AG08396 (cell line): ENCODE data around the gene DSTN.
A peak's percentile ranks its signal among the peaks of the same experiment; 100 is the strongest.

Experiments used
- DNase-seq: peaks from one replicate; pipeline ENCODE4 v3.0.0; 2012; ENCODE audit warnings: low spot score, mixed read lengths

Gene DSTN

GRCh38 chr20:17624070-17624469, 54.2 kb downstream of the DSTN start:
- DNase-seq, result no peak

- no peak for DNase-seq
Measured at GRCh38 chr20:17624551-17625245, 54.8 kb downstream of the DSTN start.

- no peak for DNase-seq
Measured at GRCh38 chr20:17625246-17626051, 55.6 kb downstream of the DSTN start.

GRCh38 chr20:17626217-17627007, 56.5 kb downstream of the DSTN start:
- no peak for DNase-seq

GRCh38 chr20:17627101-17627955, 57.5 kb downstream of the DSTN start:
- no peak for DNase-seq

DNA sequence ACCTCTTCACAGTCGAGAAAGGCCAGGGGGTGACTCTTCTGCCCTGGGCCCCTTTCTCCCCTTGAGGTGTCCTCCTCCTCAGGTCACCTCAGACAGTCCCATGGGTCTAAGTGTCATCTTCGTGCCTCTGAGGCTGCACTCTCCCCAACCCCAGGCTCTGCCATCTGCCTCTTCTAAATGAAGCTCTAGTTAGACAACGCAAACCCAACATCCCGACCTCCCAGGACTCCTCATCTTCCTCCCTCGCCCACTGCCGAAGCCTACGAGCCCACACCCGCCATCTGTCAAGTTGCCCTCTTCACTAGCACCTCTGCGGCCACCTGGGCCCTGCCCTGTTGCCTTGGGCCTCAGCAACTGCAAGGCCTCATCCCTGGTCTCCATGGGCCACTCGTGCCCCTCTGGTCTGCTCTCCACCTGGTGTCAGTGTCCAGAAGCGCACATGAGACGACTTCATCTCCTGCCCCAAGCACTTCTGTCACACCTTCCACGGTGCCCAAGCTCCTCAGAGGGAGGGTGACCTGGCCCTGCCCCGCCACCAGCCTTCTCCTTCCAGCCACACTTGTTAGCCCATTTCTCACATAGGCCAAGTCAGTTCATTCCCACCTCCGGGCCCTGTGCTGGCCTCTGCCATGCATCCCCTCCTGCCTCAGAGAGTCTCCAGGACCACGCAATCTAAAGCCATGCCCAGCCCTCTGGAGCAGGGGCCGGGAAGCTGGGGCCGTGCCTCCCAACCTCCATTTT, 58.4 kb downstream of the DSTN start:
- DNase-seq, result no peak

DNA sequence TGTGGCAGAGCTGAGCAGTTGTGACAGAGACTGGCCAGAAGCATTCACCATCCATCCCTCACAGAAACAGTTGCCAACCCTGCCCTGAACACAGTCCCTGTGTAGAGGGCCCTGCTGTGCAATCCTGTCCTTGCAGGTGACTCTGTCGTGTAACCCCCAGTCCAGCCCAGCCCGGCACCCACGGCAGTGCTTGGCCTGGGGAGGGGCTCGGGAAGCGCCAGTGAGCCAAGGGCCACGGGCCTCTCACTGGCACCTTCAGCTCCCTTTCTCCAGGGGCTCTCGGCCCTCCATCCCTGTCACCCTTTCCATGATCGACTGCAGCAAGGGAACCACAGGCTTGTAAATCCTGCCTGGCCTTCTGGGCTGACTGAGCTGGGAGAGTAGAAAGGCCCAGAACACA, 59.1 kb downstream of the DSTN start:
- DNase-seq, result no peak

DNA sequence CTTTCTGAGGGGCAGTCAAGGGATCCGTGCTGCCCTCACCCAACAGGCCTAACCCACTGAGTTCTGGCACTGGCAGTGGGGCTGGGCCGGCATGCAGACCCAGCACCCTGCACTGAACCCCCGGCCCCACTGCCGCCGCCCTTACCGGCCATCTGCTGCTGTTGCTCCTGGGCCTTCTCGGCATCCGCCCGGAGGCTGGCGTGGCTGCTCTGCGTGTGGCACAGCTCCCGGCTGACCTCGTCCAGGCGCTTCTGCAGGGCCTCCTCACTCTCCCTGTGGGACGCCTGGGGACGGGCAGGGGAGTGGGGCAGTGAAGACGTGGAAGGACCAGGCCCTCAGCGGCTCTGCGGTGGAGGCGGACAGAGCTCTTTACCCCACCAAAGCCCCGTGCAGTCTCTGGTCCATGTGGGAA, 59.8 kb downstream of the DSTN start:
- DNase-seq, result no peak

DNA sequence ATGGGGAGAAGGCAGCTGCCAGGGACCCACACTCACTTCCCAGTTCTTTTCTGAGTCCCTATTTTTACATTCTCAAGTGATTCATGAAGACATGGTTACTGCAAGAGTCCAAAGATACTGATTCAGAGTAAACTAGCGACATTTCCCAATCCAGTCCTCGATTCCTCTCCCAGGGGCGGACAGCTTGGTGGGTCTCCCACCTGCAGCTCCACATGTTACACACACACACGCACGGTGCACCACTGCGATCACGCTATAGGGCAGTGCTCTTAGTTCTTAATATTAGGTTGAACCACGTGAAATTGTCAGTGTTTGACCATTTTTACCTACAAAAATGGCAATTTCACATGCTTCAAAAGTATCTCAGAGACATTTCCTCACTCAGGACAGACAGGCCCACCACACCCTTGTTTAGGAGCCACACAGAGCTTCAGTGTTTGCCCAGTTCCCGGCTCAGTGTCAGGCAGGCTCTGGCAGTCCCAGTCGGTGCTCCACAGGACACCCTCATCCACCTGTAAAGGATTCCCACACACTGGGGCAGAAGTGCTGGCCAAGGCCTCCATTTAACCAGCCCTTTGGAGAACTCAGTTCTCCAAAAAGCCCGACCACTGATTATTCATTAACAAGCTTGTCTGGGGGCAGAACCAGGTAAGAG, 60.4 kb downstream of the DSTN start:
- no peak for DNase-seq

GRCh38 chr20:17630806-17631195, 60.9 kb downstream of the DSTN start:
- no peak for DNase-seq

DNA sequence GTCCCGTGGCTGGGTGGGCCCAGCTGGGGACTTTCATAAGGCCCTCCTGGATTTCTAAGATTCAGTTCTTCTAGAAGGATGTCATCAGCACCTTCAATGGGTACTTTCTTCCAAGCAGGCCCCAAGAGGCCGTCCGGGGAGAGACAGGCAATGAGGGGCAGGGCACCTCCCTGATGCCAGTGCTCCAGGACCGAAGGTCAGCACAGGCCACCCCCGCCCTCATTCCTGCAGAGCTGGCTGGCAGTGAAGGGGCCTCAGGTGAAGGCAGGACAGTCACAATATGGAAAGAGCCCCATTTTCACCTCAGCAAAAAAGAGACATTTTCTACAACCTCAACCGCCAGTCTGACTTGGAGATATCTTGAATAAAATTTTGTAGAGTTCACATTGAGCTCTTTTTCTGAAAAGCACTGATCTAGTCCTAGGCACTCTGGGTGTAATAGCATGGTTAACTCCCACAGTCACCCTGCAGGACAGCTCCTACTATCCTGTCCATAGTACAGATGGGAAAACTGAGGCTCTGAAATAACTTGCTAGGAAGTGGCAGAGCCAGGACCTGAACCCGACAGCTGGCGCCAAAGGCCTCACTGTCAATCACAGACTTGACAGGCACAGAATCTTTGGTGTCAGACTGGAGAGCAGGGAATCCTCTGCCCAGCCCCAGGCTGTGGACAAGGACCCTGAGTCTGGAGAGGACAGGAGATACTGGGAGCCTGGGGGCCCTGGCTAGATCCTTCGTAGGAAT, 61.9 kb downstream of the DSTN start:
- no peak for DNase-seq

GRCh38 chr20:17633221-17633849, 63.5 kb downstream of the DSTN start:
- DNase-seq, result no peak

- DNase-seq, result no peak
Measured at GRCh38 chr20:17633850-17634500, 64.1 kb downstream of the DSTN start.

- no peak for DNase-seq
Measured at GRCh38 chr20:17634661-17635331, 64.9 kb downstream of the DSTN start.

DNA sequence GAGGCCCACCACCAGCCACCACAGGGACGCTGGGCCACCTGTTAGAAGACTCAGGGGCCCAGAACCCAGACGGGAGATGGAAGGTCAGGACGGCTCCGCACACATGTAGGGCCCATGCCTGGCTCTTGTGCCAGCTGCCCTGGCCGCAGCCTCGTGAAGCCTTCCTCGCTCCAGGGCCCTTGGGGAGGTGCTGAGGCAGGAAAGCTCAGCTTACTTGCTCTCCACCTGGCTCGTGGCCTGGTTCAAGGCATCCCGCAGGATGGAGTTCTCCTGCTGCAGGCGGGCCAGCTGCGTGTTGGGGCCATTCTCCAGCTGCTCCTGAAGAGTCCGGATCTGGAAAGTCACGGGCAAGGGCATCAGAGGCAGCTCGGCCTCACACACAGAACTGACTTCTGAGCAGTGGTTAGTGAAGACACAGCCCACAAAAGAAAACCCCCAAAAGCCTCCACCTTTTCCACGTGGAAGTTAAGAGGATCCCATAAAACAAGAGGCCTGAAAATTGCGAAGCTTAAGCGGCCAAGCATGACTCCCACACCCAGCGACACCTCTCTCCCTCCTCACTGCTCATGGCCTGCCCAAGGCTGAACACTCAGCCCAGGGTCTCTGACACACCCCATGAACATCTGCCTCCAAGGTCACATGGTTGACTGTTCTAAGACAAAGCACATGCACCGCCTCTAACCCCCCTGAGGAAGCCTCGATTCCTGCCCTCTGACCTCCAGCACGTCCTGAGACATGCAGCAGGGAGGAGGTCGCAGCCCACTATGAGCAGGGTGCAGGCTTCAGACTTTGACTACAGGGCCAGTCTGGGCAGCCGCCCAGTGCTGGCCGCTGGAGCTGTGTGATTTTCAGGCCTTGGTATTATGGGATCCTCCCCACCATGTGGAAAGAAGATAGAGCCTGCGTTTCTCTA, 65.7 kb downstream of the DSTN start:
- DNase-seq, result peak; percentile 76

- peak; percentile 47 for DNase-seq
Measured at GRCh38 chr20:17636523-17637412, 66.9 kb downstream of the DSTN start.
